Measurements from ENCODE around the gene SSH2. TPM values are rescaled to one million over a fixed set of nuclear protein-coding genes. Genes with fewer than 3 reads are reported as not detected.

Gene SSH2
- total and polyA plus RNA-seq, 3 donors from 2014 or later, result 31.0 to 62.3 (median 37.4) TPM

GRCh38 chr17:29771546-29771945 is 158.5 kb downstream of the SSH2 start:
- Histone ChIP-seq H3K9me3 (no peaks in the 10 kb centered on the region), H3K27me3 (no peaks in the 10 kb centered on the region), H3K4me3 (no peak overlapping the region), H3K36me3 (ENCODE audit: low read depth, missing control alignments) (no peaks in the 10 kb centered on the region), H3K27ac (no peak overlapping the region), H3K4me1 (no peaks in the 10 kb centered on the region)
- no peak for DNase-seq
- no peak for TF ChIP-seq POLR2A (IDR thresholded peaks at IDR 0.05)
- no peak for TF ChIP-seq CTCF (IDR thresholded peaks at IDR 0.05)
- 53 to 66% methylated on average over 1 of the region's 1 CpG for WGBS, 2 donors
- intact Hi-C loops (cut with DNase I; ENCODE audit: low total_unique reads), result no loop called here

- intact Hi-C loops (cut with DNase I; ENCODE audit: low total_unique reads), result no loop called here
- Histone ChIP-seq H3K9me3 (no peaks in the 10 kb centered on the region), H3K4me3 (no peak overlapping the region), H3K4me1 (no peaks in the 10 kb centered on the region), H3K36me3 (ENCODE audit: low read depth, missing control alignments) (no peaks in the 10 kb centered on the region), H3K27ac (no peak overlapping the region), H3K27me3 (no peaks in the 10 kb centered on the region)
- DNase-seq, result no peak
- no peak for TF ChIP-seq CTCF (IDR thresholded peaks at IDR 0.05)
- TF ChIP-seq POLR2A (IDR thresholded peaks at IDR 0.05), result no peak
Observed at GRCh38 chr17:29769225-29769624, 160.8 kb downstream of the SSH2 start.

GRCh38 chr17:29766796-29767327 is 163.2 kb downstream of the SSH2 start:
- H3K27me3 ChIP-seq, result no peaks in the 10 kb centered on the region
- intact Hi-C loops (cut with DNase I; ENCODE audit: low total_unique reads), result no loop called here
- no peaks in the 10 kb centered on the region for H3K36me3 ChIP-seq (ENCODE audit: low read depth, missing control alignments)
- no peak for DNase-seq
- TF ChIP-seq CTCF (IDR thresholded peaks at IDR 0.05) (no peak), POLR2A (IDR thresholded peaks at IDR 0.05) (no peak)
- no peaks in the 10 kb centered on the region for H3K4me1 ChIP-seq
- no peaks in the 10 kb centered on the region for H3K9me3 ChIP-seq
- H3K27ac ChIP-seq, result no peak overlapping the region
- no peak overlapping the region for H3K4me3 ChIP-seq

GRCh38 chr17:29764748-29765147 is 165.3 kb downstream of the SSH2 start:
- DNase-seq, result no peak
- Histone ChIP-seq H3K4me1 (peaks cover 6% of the 10 kb centered on the region), H3K36me3 (ENCODE audit: low read depth, missing control alignments) (no peaks in the 10 kb centered on the region), H3K4me3 (no peak overlapping the region), H3K27me3 (no peaks in the 10 kb centered on the region), H3K9me3 (no peaks in the 10 kb centered on the region), H3K27ac (no peak overlapping the region)
- no peak for TF ChIP-seq POLR2A (IDR thresholded peaks at IDR 0.05)
- no peak for TF ChIP-seq CTCF (IDR thresholded peaks at IDR 0.05)
- intact Hi-C loops (cut with DNase I; ENCODE audit: low total_unique reads), result no loop called here
- 91 to 100% methylated on average over 1 of the region's 1 CpG for WGBS, 2 donors

- Histone ChIP-seq H3K9me3 (no peaks in the 10 kb centered on the region), H3K27me3 (no peaks in the 10 kb centered on the region), H3K4me3 (no peak overlapping the region), H3K27ac (no peak overlapping the region), H3K4me1 (peaks cover 10% of the 10 kb centered on the region), H3K36me3 (ENCODE audit: low read depth, missing control alignments) (no peaks in the 10 kb centered on the region)
- intact Hi-C loops (cut with DNase I; ENCODE audit: low total_unique reads), result no loop called here
- no peak for DNase-seq
- TF ChIP-seq POLR2A (IDR thresholded peaks at IDR 0.05) (no peak), CTCF (IDR thresholded peaks at IDR 0.05) (no peak)
- 91 to 94% methylated on average over 2 of the region's 2 CpGs for WGBS, 2 donors
Observed at GRCh38 chr17:29764217-29764616, 165.8 kb downstream of the SSH2 start.
